Neuron (in vitro differentiated cells): ENCODE measurements around the gene CTU2.

Source experiments
- H2AFZ ChIP-seq: one replicate; pipeline ENCODE4 v1.6.1; 2013; ENCODE audit warnings: low read depth, mild to moderate bottlenecking, inconsistent platforms, low read length, moderate library complexity
- H3K27me3 ChIP-seq: one replicate; pipeline ENCODE4 v1.6.1; 2013; ENCODE audit warnings: low read length; ENCODE audit not compliant: insufficient read depth
- H3K36me3 ChIP-seq: one replicate; pipeline ENCODE4 v1.6.1; 2013; ENCODE audit warnings: low read length; ENCODE audit not compliant: insufficient read depth
- H3K4me1 ChIP-seq: one replicate; pipeline ENCODE4 v1.6.1; 2013; ENCODE audit warnings: low read length; ENCODE audit not compliant: insufficient read depth
- H3K4me3 ChIP-seq: 2 replicates; pipeline ENCODE4 v1.5.1; 2013; ENCODE audit warnings: mild to moderate bottlenecking, low read length, moderate library complexity
- H3K9me3 ChIP-seq: one replicate; pipeline ENCODE4 v1.6.1; 2013; ENCODE audit warnings: low read length

Gene CTU2

GRCh38 chr16:88695753-88696152, 10.6 kb upstream of the CTU2 start:
- H3K9me3 ChIP-seq = no peaks in the 10 kb centered on the region
- H3K27me3 ChIP-seq = peaks cover 8% of the 10 kb centered on the region
- H3K36me3 ChIP-seq = peaks cover 16% of the 10 kb centered on the region
- H3K4me3 ChIP-seq = no peak overlapping the region
- H2AFZ ChIP-seq = no peak overlapping the region
- H3K4me1 ChIP-seq = no peaks in the 10 kb centered on the region

GRCh38 chr16:88696441-88696840, 9.9 kb upstream of the CTU2 start:
- H3K9me3 ChIP-seq = no peaks in the 10 kb centered on the region
- H3K36me3 ChIP-seq = peaks cover 16% of the 10 kb centered on the region
- H3K27me3 ChIP-seq = peaks cover 2% of the 10 kb centered on the region
- H3K4me3 ChIP-seq = no peak overlapping the region
- no peaks in the 10 kb centered on the region for H3K4me1 ChIP-seq
- H2AFZ ChIP-seq = no peak overlapping the region

- Histone ChIP-seq H3K9me3 (no peaks in the 10 kb centered on the region), H3K27me3 (no peaks in the 10 kb centered on the region), H3K4me1 (no peaks in the 10 kb centered on the region), H2AFZ (no peak overlapping the region), H3K36me3 (peaks cover 16% of the 10 kb centered on the region), H3K4me3 (no peak overlapping the region)
Measured at GRCh38 chr16:88697116-88697830, 9.0 kb upstream of the CTU2 start.

GRCh38 chr16:88697831-88698615, 8.3 kb upstream of the CTU2 start:
- no peaks in the 10 kb centered on the region for H3K4me1 ChIP-seq
- H2AFZ ChIP-seq = no peak overlapping the region
- no peaks in the 10 kb centered on the region for H3K27me3 ChIP-seq
- no peak overlapping the region for H3K4me3 ChIP-seq
- no peaks in the 10 kb centered on the region for H3K9me3 ChIP-seq
- H3K36me3 ChIP-seq = peaks cover 16% of the 10 kb centered on the region

GRCh38 chr16:88698646-88699045, 7.7 kb upstream of the CTU2 start:
- Histone ChIP-seq H3K27me3 (no peaks in the 10 kb centered on the region), H3K9me3 (no peaks in the 10 kb centered on the region), H3K36me3 (peaks cover 16% of the 10 kb centered on the region), H2AFZ (no peak overlapping the region), H3K4me3 (no peak overlapping the region), H3K4me1 (no peaks in the 10 kb centered on the region)

GRCh38 chr16:88699180-88699579, 7.1 kb upstream of the CTU2 start:
- Histone ChIP-seq H3K36me3 (peaks cover 16% of the 10 kb centered on the region), H2AFZ (no peak overlapping the region), H3K4me3 (no peak overlapping the region), H3K4me1 (no peaks in the 10 kb centered on the region), H3K27me3 (no peaks in the 10 kb centered on the region), H3K9me3 (no peaks in the 10 kb centered on the region)

GRCh38 chr16:88700322-88700635, 6.0 kb upstream of the CTU2 start:
- Histone ChIP-seq H3K27me3 (no peaks in the 10 kb centered on the region), H3K4me1 (peaks cover 6% of the 10 kb centered on the region), H3K9me3 (no peaks in the 10 kb centered on the region), H3K36me3 (peaks cover 16% of the 10 kb centered on the region), H3K4me3 (no peak overlapping the region), H2AFZ (no peak overlapping the region)

GRCh38 chr16:88700636-88701482, 5.4 kb upstream of the CTU2 start:
- Histone ChIP-seq H3K36me3 (peaks cover 16% of the 10 kb centered on the region), H2AFZ (no peak overlapping the region), H3K4me3 (no peak overlapping the region)

GRCh38 chr16:88701581-88702370, 4.5 kb upstream of the CTU2 start:
- Histone ChIP-seq H3K4me1 (peaks cover 13% of the 10 kb centered on the region), H3K4me3 (no peak overlapping the region), H3K9me3 (no peaks in the 10 kb centered on the region), H3K27me3 (no peaks in the 10 kb centered on the region), H3K36me3 (peaks cover 16% of the 10 kb centered on the region), H2AFZ (no peak overlapping the region)

More at GRCh38 chr16:88700636-88701482, 5.4 kb upstream of the CTU2 start:
- Histone ChIP-seq H3K27me3 (no peaks in the 10 kb centered on the region), H3K9me3 (no peaks in the 10 kb centered on the region), H3K4me1 (peaks cover 10% of the 10 kb centered on the region)

GRCh38 chr16:88702371-88703210, 3.7 kb upstream of the CTU2 start:
- Histone ChIP-seq H3K9me3 (no peaks in the 10 kb centered on the region), H3K4me1 (peaks cover 21% of the 10 kb centered on the region), H2AFZ (no peak overlapping the region), H3K36me3 (peaks cover 12% of the 10 kb centered on the region), H3K27me3 (no peaks in the 10 kb centered on the region), H3K4me3 (no peak overlapping the region)

GRCh38 chr16:88703486-88704309, 2.6 kb upstream of the CTU2 start:
- H3K4me3 ChIP-seq = no peak overlapping the region
- peaks cover 21% of the 10 kb centered on the region for H3K4me1 ChIP-seq
- peaks cover 1% of the 10 kb centered on the region for H3K36me3 ChIP-seq
- H2AFZ ChIP-seq = no peak overlapping the region
- H3K9me3 ChIP-seq = no peaks in the 10 kb centered on the region
- H3K27me3 ChIP-seq = no peaks in the 10 kb centered on the region
